Measurements from ENCODE around the gene BDKRB1.

DNA sequence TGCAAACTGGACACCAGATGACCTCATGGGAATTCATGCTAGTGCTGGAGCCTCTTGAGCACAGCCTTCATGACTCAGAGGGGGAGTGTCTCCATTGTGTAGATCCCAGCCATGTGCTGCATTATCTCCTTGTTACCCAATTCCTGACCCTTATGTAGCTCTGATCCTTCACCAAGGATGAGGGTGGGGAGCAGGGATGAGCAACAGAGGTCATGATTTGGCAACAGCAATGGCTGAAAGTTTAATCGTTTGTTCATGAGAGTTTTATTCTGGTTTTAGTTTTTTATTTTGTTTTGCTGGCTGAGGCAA lies 9.5 kb upstream of the BDKRB1 start:
- TF ChIP-seq GATA3 (IDR thresholded peaks at IDR 0.05; ENCODE audit: low read depth, low read length) (no peak), GATA2 (IDR thresholded peaks at IDR 0.05; ENCODE audit: low read depth, low read length) (no peak)
